ENCODE results near the gene MTHFR.
"Not testable (repeated sequence)": the region's sequence is repeated elsewhere in the genome, so short reads cannot be mapped to it uniquely, and the experiment has no call there.

Gene MTHFR

GRCh38 chr1:11803924-11804665 lies 1.7 kb downstream of the MTHFR start:
- H3K4me1 ChIP-seq (ENCODE audit: control insufficient read depth, insufficient read depth, low read length) = peaks cover 37% of the 10 kb centered on the region

GRCh38 chr1:11802973-11803885 lies 2.5 kb downstream of the MTHFR start:
- H3K4me1 ChIP-seq (ENCODE audit: control insufficient read depth, insufficient read depth, low read length) = peaks cover 37% of the 10 kb centered on the region
- H3K9ac ChIP-seq (ENCODE audit: low read length) = peak overlapping the region; percentile 28
- H3K4me3 ChIP-seq (ENCODE audit: low read depth, low read length) = peak overlapping the region; percentile 74
- peaks cover 35% of the 10 kb centered on the region for H3K36me3 ChIP-seq (ENCODE audit: control insufficient read depth, insufficient read depth, low read length)
- H3K27me3 ChIP-seq (ENCODE audit: control insufficient read depth, insufficient read depth, low read length) = no peaks in the 10 kb centered on the region
- H3K27ac ChIP-seq (ENCODE audit: low read depth, low read length) = no peak overlapping the region; the same call in 1 of the 2 replicates
- H3K9me3 ChIP-seq (ENCODE audit: control insufficient read depth, insufficient read depth, low read depth, low read length) = no peaks in the 10 kb centered on the region

More at GRCh38 chr1:11803924-11804665, 1.7 kb downstream of the MTHFR start:
- H3K36me3 ChIP-seq (ENCODE audit: control insufficient read depth, insufficient read depth, low read length) = peaks cover 41% of the 10 kb centered on the region
- H3K27me3 ChIP-seq (ENCODE audit: control insufficient read depth, insufficient read depth, low read length); H3K27ac ChIP-seq (ENCODE audit: low read depth, low read length); H3K9me3 ChIP-seq (ENCODE audit: control insufficient read depth, insufficient read depth, low read depth, low read length): not testable (repeated sequence)
- peak overlapping the region; percentile 88 for H3K4me3 ChIP-seq (ENCODE audit: low read depth, low read length)
- H3K9ac ChIP-seq (ENCODE audit: low read length) = peak overlapping the region; percentile 21

GRCh38 chr1:11802616-11802972 lies 3.2 kb downstream of the MTHFR start:
- H3K27me3 ChIP-seq (ENCODE audit: control insufficient read depth, insufficient read depth, low read length) = no peaks in the 10 kb centered on the region
- H3K27ac ChIP-seq (ENCODE audit: low read depth, low read length) = no peak overlapping the region; the same call in 1 of the 2 replicates
- H3K9ac ChIP-seq (ENCODE audit: low read length) = peak overlapping the region; percentile 28
- H3K4me3 ChIP-seq (ENCODE audit: low read depth, low read length) = peak overlapping the region; percentile 74
- H3K4me1 ChIP-seq (ENCODE audit: control insufficient read depth, insufficient read depth, low read length) = peaks cover 36% of the 10 kb centered on the region
- H3K9me3 ChIP-seq (ENCODE audit: control insufficient read depth, insufficient read depth, low read depth, low read length) = no peaks in the 10 kb centered on the region
- H3K36me3 ChIP-seq (ENCODE audit: control insufficient read depth, insufficient read depth, low read length) = peaks cover 29% of the 10 kb centered on the region

- Histone ChIP-seq H3K9me3 (ENCODE audit: control insufficient read depth, insufficient read depth, low read depth, low read length) (no peaks in the 10 kb centered on the region), H3K4me3 (ENCODE audit: low read depth, low read length) (no peak overlapping the region), H3K9ac (ENCODE audit: low read length) (no peak overlapping the region), H3K4me1 (ENCODE audit: control insufficient read depth, insufficient read depth, low read length) (peaks cover 26% of the 10 kb centered on the region), H3K27ac (ENCODE audit: low read depth, low read length) (no peak overlapping the region), H3K36me3 (ENCODE audit: control insufficient read depth, insufficient read depth, low read length) (peaks cover 30% of the 10 kb centered on the region), H3K27me3 (ENCODE audit: control insufficient read depth, insufficient read depth, low read length) (no peaks in the 10 kb centered on the region)
These were observed 4.9 kb downstream of the MTHFR start for GRCh38 chr1:11800756-11801433.

GRCh38 chr1:11800391-11800755 lies 5.4 kb downstream of the MTHFR start:
- H3K9ac ChIP-seq (ENCODE audit: low read length) = no peak overlapping the region

GRCh38 chr1:11799896-11800295 lies 5.9 kb downstream of the MTHFR start:
- H3K4me1 ChIP-seq (ENCODE audit: control insufficient read depth, insufficient read depth, low read length) = peaks cover 24% of the 10 kb centered on the region
- no peak overlapping the region for H3K27ac ChIP-seq (ENCODE audit: low read depth, low read length)
- H3K9ac ChIP-seq (ENCODE audit: low read length) = no peak overlapping the region
- H3K4me3 ChIP-seq (ENCODE audit: low read depth, low read length) = no peak overlapping the region
- no peaks in the 10 kb centered on the region for H3K9me3 ChIP-seq (ENCODE audit: control insufficient read depth, insufficient read depth, low read depth, low read length)
- H3K27me3 ChIP-seq (ENCODE audit: control insufficient read depth, insufficient read depth, low read length) = no peaks in the 10 kb centered on the region
- H3K36me3 ChIP-seq (ENCODE audit: control insufficient read depth, insufficient read depth, low read length) = peaks cover 39% of the 10 kb centered on the region

More at GRCh38 chr1:11800391-11800755, 5.4 kb downstream of the MTHFR start:
- no peak overlapping the region for H3K27ac ChIP-seq (ENCODE audit: low read depth, low read length)
- H3K36me3 ChIP-seq (ENCODE audit: control insufficient read depth, insufficient read depth, low read length) = peaks cover 35% of the 10 kb centered on the region
- H3K9me3 ChIP-seq (ENCODE audit: control insufficient read depth, insufficient read depth, low read depth, low read length) = no peaks in the 10 kb centered on the region
- H3K4me3 ChIP-seq (ENCODE audit: low read depth, low read length) = no peak overlapping the region
- H3K4me1 ChIP-seq (ENCODE audit: control insufficient read depth, insufficient read depth, low read length) = peaks cover 26% of the 10 kb centered on the region
- no peaks in the 10 kb centered on the region for H3K27me3 ChIP-seq (ENCODE audit: control insufficient read depth, insufficient read depth, low read length)

- Histone ChIP-seq H3K36me3 (ENCODE audit: control insufficient read depth, insufficient read depth, low read length) (peaks cover 47% of the 10 kb centered on the region), H3K9ac (ENCODE audit: low read length) (no peak overlapping the region), H3K4me1 (ENCODE audit: control insufficient read depth, insufficient read depth, low read length) (peaks cover 18% of the 10 kb centered on the region), H3K9me3 (ENCODE audit: control insufficient read depth, insufficient read depth, low read depth, low read length) (no peaks in the 10 kb centered on the region), H3K27ac (ENCODE audit: low read depth, low read length) (no peak overlapping the region), H3K27me3 (ENCODE audit: control insufficient read depth, insufficient read depth, low read length) (no peaks in the 10 kb centered on the region), H3K4me3 (ENCODE audit: low read depth, low read length) (no peak overlapping the region)
These were observed 6.7 kb downstream of the MTHFR start for GRCh38 chr1:11799099-11799498.

- no peak overlapping the region for H3K27ac ChIP-seq (ENCODE audit: low read depth, low read length)
- H3K36me3 ChIP-seq (ENCODE audit: control insufficient read depth, insufficient read depth, low read length) = peaks cover 57% of the 10 kb centered on the region
- no peaks in the 10 kb centered on the region for H3K9me3 ChIP-seq (ENCODE audit: control insufficient read depth, insufficient read depth, low read depth, low read length)
These were observed 8.1 kb downstream of the MTHFR start for GRCh38 chr1:11797525-11798216.

GRCh38 chr1:11796036-11796828 lies 9.5 kb downstream of the MTHFR start:
- Histone ChIP-seq H3K4me3 (ENCODE audit: low read depth, low read length) (no peak overlapping the region), H3K36me3 (ENCODE audit: control insufficient read depth, insufficient read depth, low read length) (peaks cover 69% of the 10 kb centered on the region), H3K9ac (ENCODE audit: low read length) (no peak overlapping the region), H3K27ac (ENCODE audit: low read depth, low read length) (no peak overlapping the region), H3K27me3 (ENCODE audit: control insufficient read depth, insufficient read depth, low read length) (no peaks in the 10 kb centered on the region), H3K4me1 (ENCODE audit: control insufficient read depth, insufficient read depth, low read length) (no peaks in the 10 kb centered on the region), H3K9me3 (ENCODE audit: control insufficient read depth, insufficient read depth, low read depth, low read length) (no peaks in the 10 kb centered on the region)

More at GRCh38 chr1:11797525-11798216, 8.1 kb downstream of the MTHFR start:
- Histone ChIP-seq H3K27me3 (ENCODE audit: control insufficient read depth, insufficient read depth, low read length) (no peaks in the 10 kb centered on the region), H3K4me3 (ENCODE audit: low read depth, low read length) (no peak overlapping the region), H3K4me1 (ENCODE audit: control insufficient read depth, insufficient read depth, low read length) (peaks cover 7% of the 10 kb centered on the region), H3K9ac (ENCODE audit: low read length) (no peak overlapping the region)

Measured in HUES6 (cell line).